ENCODE measurements around the gene SGTA.
"Not testable (repeated sequence)": the region's sequence is repeated elsewhere in the genome, so short reads cannot be mapped to it uniquely, and the experiment has no call there.

Gene SGTA

GRCh38 chr19:2715470-2716274 is 67.4 kb downstream of the SGTA start:
- DNase-seq (ENCODE audit: low read depth) = no peak
- no peak for TF ChIP-seq CTCF (IDR thresholded peaks at IDR 0.05; ENCODE audit: low read length, missing control alignments)
- H3K4me3 ChIP-seq (replicated peaks; ENCODE audit: low read depth, low read length) = no peak overlapping the region

GRCh38 chr19:2714531-2715269 is 68.4 kb downstream of the SGTA start:
- no peak for TF ChIP-seq CTCF (IDR thresholded peaks at IDR 0.05; ENCODE audit: low read length, missing control alignments)
- H3K4me3 ChIP-seq (replicated peaks; ENCODE audit: low read depth, low read length) = no peak overlapping the region
- no peak for DNase-seq (ENCODE audit: low read depth)

GRCh38 chr19:2714102-2714501 is 69.0 kb downstream of the SGTA start:
- DNase-seq (ENCODE audit: low read depth); H3K4me3 ChIP-seq (replicated peaks; ENCODE audit: low read depth, low read length): not testable (repeated sequence)

GRCh38 chr19:2713170-2713569 is 69.9 kb downstream of the SGTA start:
- not testable (repeated sequence) for DNase-seq (ENCODE audit: low read depth); H3K4me3 ChIP-seq (replicated peaks; ENCODE audit: low read depth, low read length)

- no peak for TF ChIP-seq CTCF (IDR thresholded peaks at IDR 0.05; ENCODE audit: low read length, missing control alignments)
- no peak overlapping the region for H3K4me3 ChIP-seq (replicated peaks; ENCODE audit: low read depth, low read length)
- no peak for DNase-seq (ENCODE audit: low read depth)
Observed at GRCh38 chr19:2711875-2712205, 71.2 kb downstream of the SGTA start.

- peak; percentile 76 for DNase-seq (ENCODE audit: low read depth)
- H3K4me3 ChIP-seq (replicated peaks; ENCODE audit: low read depth, low read length) = no peak overlapping the region
- no peak for TF ChIP-seq CTCF (IDR thresholded peaks at IDR 0.05; ENCODE audit: low read length, missing control alignments)
Observed at GRCh38 chr19:2711172-2711874, 71.8 kb downstream of the SGTA start.

GRCh38 chr19:2706251-2706650 is 76.8 kb downstream of the SGTA start:
- H3K4me3 ChIP-seq (replicated peaks; ENCODE audit: low read depth, low read length) = no peak overlapping the region
- no peak for DNase-seq (ENCODE audit: low read depth)
- no peak for TF ChIP-seq CTCF (IDR thresholded peaks at IDR 0.05; ENCODE audit: low read length, missing control alignments)

Data from fibroblast of pulmonary artery (primary cell).